Upper lobe of left lung (tissue), 6 donors: ENCODE measurements around the gene TOP2A. TPM values are rescaled to one million over a fixed set of nuclear protein-coding genes. Genes with fewer than 3 reads are reported as not detected.

Source experiments
- ATAC-seq, 2 donors: fragments of 200-7000 bp; cut with Tn5 transposase; one replicate each; pipeline ENCODE4 v1.9.1; 2022; ENCODE audit warnings: mild to moderate bottlenecking in 2 of 2, moderate library complexity in 2 of 2; ENCODE audit not compliant: low FRiP score in 2 of 2
- DNase-seq, 2 donors: peaks; one replicate each; pipeline ENCODE4 v3.0.0-alpha.2; 2019 to 2020
- H3K27ac ChIP-seq, 4 donors: fragments of 200-600 bp; sonication (generic); one replicate each; pipeline ENCODE4 v1.5.1; 2016 to 2019
- H3K27me3 ChIP-seq, 4 donors: fragments of 200-600 bp; sonication (generic); one replicate each; pipeline ENCODE4 v1.5.1; 2017 to 2019
- H3K36me3 ChIP-seq, 4 donors: fragments of 200-600 bp; sonication (generic); one replicate each; pipeline ENCODE4 v1.5.1; 2016 to 2019
- H3K4me1 ChIP-seq, 4 donors: fragments of 200-600 bp; sonication (generic); one replicate each; pipeline ENCODE4 v1.5.1; 2018 to 2019
- H3K4me3 ChIP-seq, 4 donors: fragments of 200-600 bp; sonication (generic); one replicate each; pipeline ENCODE4 v1.5.1; 2017 to 2019; ENCODE audit warnings: mild to moderate bottlenecking in 2 of 4, moderate library complexity in 1 of 4
- H3K9me3 ChIP-seq, 4 donors: fragments of 200-600 bp; sonication (generic); one replicate each; pipeline ENCODE4 v1.5.1; 2018 to 2019
- CTCF ChIP-seq, 6 experiments: fragments of 450-650 bp in 4 of 6; fragments of 200-600 bp in 2 of 6; sonication (generic) in 2 of 6; IDR thresholded peaks; one replicate each; pipeline ENCODE4 v1.5.1; 2016 to 2019; ENCODE audit warnings: antibody characterized with exemption in 6 of 6
- EP300 ChIP-seq, 4 donors: sonication (generic); formaldehyde crosslinking; IDR thresholded peaks; one replicate each; pipeline ENCODE4 v1.5.1; 2017; ENCODE audit warnings: antibody characterized with exemption in 4 of 4, control low read depth in 2 of 4
- POLR2A ChIP-seq, 4 donors: fragments of 450-650 bp; IDR thresholded peaks; one replicate each; pipeline ENCODE4 v1.5.1; 2016 to 2017; ENCODE audit warnings: antibody characterized with exemption in 4 of 4, mild to moderate bottlenecking in 2 of 4
- POLR2AphosphoS5 ChIP-seq, 2 donors: sonication (generic); formaldehyde crosslinking; IDR thresholded peaks; one replicate each; pipeline ENCODE4 v1.5.1; 2017; ENCODE audit warnings: antibody characterized with exemption in 2 of 2
- WGBS, 2 donors: methylation state at CpG; one replicate each; pipeline ENCODE4 v1.1.5; 2017 to 2018; 5-methylcytosine and 5-hydroxymethylcytosine counted together
- total RNA-seq, 6 donors: library from RNA; depleted of rRNA in 4 of 6; stranded (reverse); fragments of >200 nt in 4 of 6; gene quantifications; one replicate each; pipeline versions ENCODE4 v1.1.0 to v1.2.1, GENCODE V29; 2016 to 2021
- donor health status: DM: no; HTN: no; CAD: no; lungs with moderate emphysema.
- donor health status: DM: no; HTN: yes; CAD: no; lungs with severe emphysema.

The TOP2A gene
- total RNA-seq, 6 donors from 2014 or later, result under 0.01 to 14.5 (median 6.2) TPM

DNA sequence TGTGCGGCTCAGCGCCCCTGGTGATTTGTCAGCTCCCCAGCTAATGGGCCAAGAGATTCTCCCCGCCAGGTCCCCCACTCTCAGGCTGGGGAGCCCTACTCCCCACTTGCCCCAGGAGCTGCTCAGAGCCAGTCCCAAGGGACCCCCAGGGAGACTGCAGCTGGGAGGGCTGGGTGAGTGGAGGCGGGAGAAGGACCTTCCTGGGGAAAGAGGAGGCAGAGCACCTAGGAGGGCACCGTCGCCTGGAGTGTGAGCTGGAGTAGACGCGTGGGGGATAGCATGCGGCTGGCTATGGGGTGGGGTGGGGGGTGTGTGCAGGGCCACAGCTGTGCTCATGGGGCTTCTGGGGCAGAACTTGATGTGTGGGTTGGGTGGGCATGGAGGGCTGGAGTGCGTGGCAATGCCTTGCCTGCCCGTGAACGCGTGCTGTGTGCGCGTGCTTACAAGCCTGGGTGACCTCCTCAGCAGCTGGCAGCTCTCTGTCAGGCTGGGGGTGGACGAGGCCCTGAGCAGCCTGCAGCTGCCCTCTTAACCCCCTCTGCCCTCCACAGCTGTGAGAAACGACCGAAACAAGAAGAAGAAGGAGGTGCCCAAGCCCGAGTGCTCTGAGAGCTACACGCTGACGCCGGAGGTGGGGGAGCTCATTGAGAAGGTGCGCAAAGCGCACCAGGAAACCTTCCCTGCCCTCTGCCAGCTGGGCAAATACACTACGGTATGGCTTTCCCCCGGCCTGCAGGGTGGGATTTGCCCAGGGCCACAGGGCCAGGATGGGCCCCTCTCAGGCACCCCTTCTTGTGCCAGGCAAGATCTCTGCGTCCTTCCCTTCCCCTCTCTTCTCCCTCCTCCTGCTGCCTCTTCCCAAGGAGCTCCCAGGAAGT lies 66.1 kb downstream of the TOP2A start:
- no peaks in the 10 kb centered on the region for H3K9me3 ChIP-seq
- peak overlapping the region in 3 of 4 donors; percentile 52 to 96 (median 54) for H3K27ac ChIP-seq
- TF ChIP-seq CTCF (IDR thresholded peaks at IDR 0.05), result no peak
- TF ChIP-seq POLR2AphosphoS5 (IDR thresholded peaks at IDR 0.05), result no peak
- TF ChIP-seq EP300 (IDR thresholded peaks at IDR 0.05), result no peak
- peaks cover 81 to 98% (median 84%) of the 10 kb centered on the region in 4 donors for H3K4me1 ChIP-seq
- H3K27me3 ChIP-seq, result no peaks in the 10 kb centered on the region
- ATAC-seq (no peak), DNase-seq (no peak)
- no peak overlapping the region for H3K4me3 ChIP-seq
- H3K36me3 ChIP-seq, result peaks cover 17 to 81% (median 72%) of the 10 kb centered on the region in 4 donors
- 67 to 88% methylated on average over 15 to 27 of the region's 27 CpGs for WGBS, 2 donors

DNA sequence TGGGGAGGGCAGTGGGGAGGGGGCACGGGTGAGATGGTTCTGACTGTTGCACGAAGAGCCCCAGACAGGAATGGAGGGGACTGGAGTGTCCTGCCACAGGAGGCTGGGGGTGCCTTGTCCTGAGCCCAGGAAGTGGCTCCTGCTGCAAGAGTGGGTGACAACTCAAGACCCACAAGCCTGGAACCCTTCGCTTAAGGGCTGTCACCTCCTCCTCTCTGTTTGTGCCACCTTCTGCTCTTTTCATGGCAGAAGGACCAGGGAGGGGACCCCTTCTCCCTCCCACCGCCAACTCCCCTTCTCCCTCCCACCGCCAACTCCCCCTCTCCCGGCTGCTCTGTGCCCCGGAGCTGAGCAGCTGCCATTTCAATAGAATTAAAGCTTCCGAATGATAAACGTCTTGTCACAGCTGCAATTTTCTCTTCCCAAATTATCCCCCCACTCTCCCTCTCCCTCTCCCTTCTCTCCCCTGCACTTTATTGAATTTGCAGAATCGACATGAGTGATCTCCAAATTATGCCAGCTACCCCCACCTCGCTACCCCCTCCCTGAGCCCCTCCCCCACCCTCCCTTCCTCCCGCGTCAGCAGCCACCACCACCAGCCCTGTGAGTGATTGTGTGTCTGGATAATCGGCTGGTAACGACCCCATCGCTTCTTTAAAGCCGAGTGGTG lies 66.9 kb downstream of the TOP2A start:
- Histone ChIP-seq H3K4me1 (peaks cover 85 to 98% (median 86%) of the 10 kb centered on the region in 4 donors), H3K9me3 (no peaks in the 10 kb centered on the region), H3K27me3 (no peaks in the 10 kb centered on the region), H3K36me3 (peaks cover 12 to 74% (median 64%) of the 10 kb centered on the region in 4 donors), H3K4me3 (no peak overlapping the region), H3K27ac (peak overlapping the region; percentile 52 to 96 (median 96))
- no peak for DNase-seq
- TF ChIP-seq EP300 (IDR thresholded peaks at IDR 0.05) (no peak), CTCF (IDR thresholded peaks at IDR 0.05) (no peak), POLR2AphosphoS5 (IDR thresholded peaks at IDR 0.05) (no peak), POLR2A (IDR thresholded peaks at IDR 0.05) (no peak)
- WGBS, 2 donors, result 62% methylated on average over 13 to 17 of the region's 17 CpGs
- no peak for ATAC-seq

DNA sequence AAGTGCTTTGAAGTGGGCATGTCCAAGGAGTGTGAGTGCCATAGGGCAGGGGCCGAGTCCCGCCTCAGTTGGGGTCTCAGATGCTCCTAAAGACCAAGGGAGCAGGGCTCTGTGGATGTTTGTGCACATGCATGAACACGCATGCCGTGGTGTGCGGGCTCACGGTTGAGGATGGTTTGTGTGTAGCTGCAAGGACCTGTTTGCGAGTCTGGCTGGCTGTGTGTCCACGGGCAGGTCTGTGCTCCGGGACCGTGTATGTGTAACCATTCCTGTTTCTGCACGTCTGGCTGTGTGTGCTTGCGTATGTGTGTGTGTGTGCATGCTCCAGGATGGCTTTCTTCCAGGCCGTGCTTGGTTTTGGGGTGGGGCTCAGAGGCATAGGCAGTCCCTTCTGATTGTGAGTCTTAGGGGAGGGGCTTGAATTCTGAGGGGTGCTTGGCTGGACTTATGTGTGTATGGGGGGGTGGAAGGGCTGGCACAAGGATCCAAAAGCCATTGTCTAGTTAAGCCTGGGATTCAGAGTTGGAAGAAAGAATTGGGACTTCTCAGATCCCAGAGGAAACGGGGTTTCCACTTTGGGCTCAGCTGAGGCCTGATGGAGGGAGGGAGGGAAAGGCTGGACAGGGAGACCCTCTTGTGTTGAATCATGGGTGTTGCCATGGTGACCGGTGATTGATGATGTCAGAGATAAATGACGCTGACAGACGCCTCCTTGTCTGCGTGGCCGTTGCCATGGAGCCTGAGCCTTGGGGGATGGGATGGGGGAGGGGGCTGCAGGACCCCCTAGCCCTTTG lies 67.6 kb downstream of the TOP2A start:
- peak overlapping the region; percentile 95 to 100 (median 96) for H3K27ac ChIP-seq
- ATAC-seq (no peak), DNase-seq (no peak)
- peak overlapping the region in 1 of 4 donors; percentile 8 for H3K4me3 ChIP-seq
- peaks cover 80 to 98% (median 86%) of the 10 kb centered on the region in 4 donors for H3K4me1 ChIP-seq
- no peak for TF ChIP-seq CTCF (IDR thresholded peaks at IDR 0.05)
- TF ChIP-seq POLR2A (IDR thresholded peaks at IDR 0.05), result no peak
- no peak for TF ChIP-seq EP300 (IDR thresholded peaks at IDR 0.05)
- no peak for TF ChIP-seq POLR2AphosphoS5 (IDR thresholded peaks at IDR 0.05)
- no peaks in the 10 kb centered on the region for H3K9me3 ChIP-seq
- peaks cover 5 to 66% (median 57%) of the 10 kb centered on the region in 4 donors for H3K36me3 ChIP-seq
- 50 to 51% methylated on average over 13 to 19 of the region's 19 CpGs for WGBS, 2 donors
- H3K27me3 ChIP-seq, result no peaks in the 10 kb centered on the region

DNA sequence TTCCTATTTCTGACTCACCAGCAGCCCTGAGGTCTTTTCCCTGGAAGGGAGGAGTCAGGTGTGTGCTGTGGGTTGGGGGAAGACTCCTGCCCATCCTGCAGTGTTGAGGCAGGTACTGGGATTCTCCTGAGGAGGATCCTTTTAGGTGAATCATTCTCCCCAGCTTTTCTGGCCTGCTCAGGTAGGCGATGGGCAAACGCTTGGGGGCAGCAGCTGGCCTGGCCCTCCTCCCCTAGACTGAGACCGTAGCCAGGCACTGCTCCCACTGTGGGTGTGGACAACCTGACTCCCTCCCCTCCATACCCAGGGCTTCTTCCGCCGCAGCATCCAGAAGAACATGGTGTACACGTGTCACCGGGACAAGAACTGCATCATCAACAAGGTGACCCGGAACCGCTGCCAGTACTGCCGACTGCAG lies 68.2 kb downstream of the TOP2A start:
- Histone ChIP-seq H3K4me1 (peaks cover 79 to 98% (median 87%) of the 10 kb centered on the region in 4 donors), H3K27ac (peak overlapping the region; percentile 95 to 100 (median 96)), H3K4me3 (peak overlapping the region in 1 of 4 donors; percentile 8), H3K9me3 (no peaks in the 10 kb centered on the region), H3K36me3 (peaks cover 5 to 60% (median 51%) of the 10 kb centered on the region in 4 donors), H3K27me3 (no peaks in the 10 kb centered on the region)
- DNase-seq (peak in 1 of 2 donors; percentile 69), ATAC-seq (no peak)
- TF ChIP-seq CTCF (IDR thresholded peaks at IDR 0.05), result no peak
- TF ChIP-seq POLR2A (IDR thresholded peaks at IDR 0.05), result no peak
- TF ChIP-seq POLR2AphosphoS5 (IDR thresholded peaks at IDR 0.05), result peak in 1 of 2 donors; percentile 42
- TF ChIP-seq EP300 (IDR thresholded peaks at IDR 0.05), result peak in 1 of 4 donors; percentile 45
- 50% methylated on average over 8 to 10 of the region's 10 CpGs for WGBS, 2 donors
